H9 (cell line): ENCODE measurements around the gene SARNP. TPM values are rescaled to one million over a fixed set of nuclear protein-coding genes. Genes with fewer than 3 reads are reported as not detected.

Source experiments
- DNase-seq: peaks from one replicate; pipeline ENCODE4 v3.0.0-alpha.2; 2017
- H2AFZ ChIP-seq: one replicate; pipeline ENCODE4 v1.6.1; 2013; ENCODE audit warnings: mild to moderate bottlenecking, low read length, control low read depth, moderate library complexity
- H2AK5ac ChIP-seq: 2 replicates; pipeline ENCODE4 v1.6.1; 2013; ENCODE audit warnings: low read length, control low read depth, mixed read lengths; ENCODE audit not compliant: insufficient read length
- H2BK120ac ChIP-seq: one replicate; pipeline ENCODE4 v1.6.1; 2013; ENCODE audit warnings: low read depth, mild to moderate bottlenecking, low read length, control low read depth, inconsistent platforms; ENCODE audit not compliant: poor library complexity, severe bottlenecking
- H2BK12ac ChIP-seq: 2 replicates; pipeline ENCODE4 v1.6.1; 2013; ENCODE audit warnings: low read length, control low read depth, mixed read lengths, low read depth; ENCODE audit not compliant: insufficient read length
- H2BK15ac ChIP-seq: 2 replicates; pipeline ENCODE4 v1.6.1; 2013; ENCODE audit warnings: low read depth, low read length, control low read depth
- H2BK20ac ChIP-seq: one replicate; pipeline ENCODE4 v1.6.1; 2013; ENCODE audit warnings: low read depth, mild to moderate bottlenecking, low read length, control low read depth, inconsistent platforms; ENCODE audit not compliant: poor library complexity, severe bottlenecking
- H2BK5ac ChIP-seq: 2 replicates; pipeline ENCODE4 v1.6.1; 2013; ENCODE audit warnings: low read length, control low read depth, mixed read lengths; ENCODE audit not compliant: insufficient read length
- H3K14ac ChIP-seq: 2 replicates; pipeline ENCODE4 v1.6.1; 2013; ENCODE audit warnings: low read length, control low read depth; ENCODE audit not compliant: insufficient read depth
- H3K18ac ChIP-seq: 2 replicates; pipeline ENCODE4 v1.6.1; 2013; ENCODE audit warnings: low read depth, mild to moderate bottlenecking, mixed read lengths, low read length, control low read depth; ENCODE audit not compliant: insufficient read length
- H3K23ac ChIP-seq: 2 replicates; pipeline ENCODE4 v1.6.1; 2013; ENCODE audit warnings: low read length, control low read depth, mixed read lengths, low read depth; ENCODE audit not compliant: insufficient read length
- H3K23me2 ChIP-seq: 2 replicates; pipeline ENCODE4 v1.6.1; 2013; ENCODE audit warnings: low read depth, mild to moderate bottlenecking, mixed read lengths, low read length, control low read depth; ENCODE audit not compliant: insufficient read length, poor library complexity, severe bottlenecking
- H3K27ac ChIP-seq: 2 replicates; pipeline ENCODE4 v1.5.1; 2013; ENCODE audit warnings: low read length, control low read depth, mixed read lengths, low read depth; ENCODE audit not compliant: insufficient read length
- H3K27me3 ChIP-seq: 2 replicates; pipeline ENCODE4 v1.6.1; 2013; ENCODE audit warnings: low read length, control low read depth, inconsistent platforms; ENCODE audit not compliant: insufficient read depth
- H3K4ac ChIP-seq: 2 replicates; pipeline ENCODE4 v1.6.1; 2013; ENCODE audit warnings: low read depth, mild to moderate bottlenecking, control low read depth, inconsistent platforms, low read length, moderate library complexity
- H3K4me1 ChIP-seq: 2 replicates; pipeline ENCODE4 v1.6.1; 2013; ENCODE audit warnings: low read length, control low read depth, inconsistent platforms; ENCODE audit not compliant: insufficient read depth
- H3K4me2 ChIP-seq: 2 replicates; pipeline ENCODE4 v1.6.1; 2013; ENCODE audit warnings: low read length, control low read depth, mixed read lengths; ENCODE audit not compliant: insufficient read length, insufficient read depth
- H3K56ac ChIP-seq: 2 replicates; pipeline ENCODE4 v1.6.1; 2013; ENCODE audit warnings: low read depth, mild to moderate bottlenecking, mixed read lengths, low read length, control low read depth; ENCODE audit not compliant: insufficient read length
- H3K79me1 ChIP-seq: 2 replicates; pipeline ENCODE4 v1.6.1; 2013; ENCODE audit warnings: low read depth, mild to moderate bottlenecking, moderate library complexity, low read length, control low read depth, inconsistent platforms; ENCODE audit not compliant: insufficient read depth, poor library complexity, severe bottlenecking
- H3K79me2 ChIP-seq: 2 replicates; pipeline ENCODE4 v1.6.1; 2013; ENCODE audit warnings: low read length, control low read depth, inconsistent platforms; ENCODE audit not compliant: insufficient read depth
- H3K9ac ChIP-seq: 2 replicates; pipeline ENCODE4 v1.6.1; 2013; ENCODE audit warnings: low read length, control low read depth, mixed read lengths; ENCODE audit not compliant: insufficient read length; ENCODE audit errors: extremely low read depth
- H3K9me3 ChIP-seq: one replicate; pipeline ENCODE4 v1.6.1; 2013; ENCODE audit warnings: low read depth, low read length, inconsistent platforms; ENCODE audit not compliant: control insufficient read depth
- H3T11ph ChIP-seq: one replicate; pipeline ENCODE4 v1.6.1; 2013; ENCODE audit warnings: mild to moderate bottlenecking, low read length, control low read depth, inconsistent platforms
- H4K20me1 ChIP-seq: one replicate; pipeline ENCODE4 v1.6.1; 2013; ENCODE audit not compliant: control insufficient read depth, insufficient read length, insufficient read depth
- H4K5ac ChIP-seq: 2 replicates; pipeline ENCODE4 v1.6.1; 2013; ENCODE audit warnings: low read depth, mild to moderate bottlenecking, mixed read lengths, low read length, control low read depth; ENCODE audit not compliant: insufficient read length
- H4K8ac ChIP-seq: replicated peaks from 2 replicates; pipeline ENCODE4 v1.6.1; 2013; ENCODE audit warnings: low read length, control low read depth, mixed read lengths, low read depth; ENCODE audit not compliant: insufficient read length
- H4K91ac ChIP-seq: 2 replicates; pipeline ENCODE4 v1.6.1; 2013; ENCODE audit warnings: low read depth, mild to moderate bottlenecking, moderate library complexity, mixed read lengths, low read length, control low read depth; ENCODE audit not compliant: insufficient read length
- H3K27ac Mint-ChIP-seq, 3 experiments: 2 replicates in 2 of 3; 3 replicates in 1 of 3; pipeline ENCODE4 v1.8.0; 2020 to 2021; ENCODE audit warnings: mixed read lengths in 3 of 3, mild to moderate bottlenecking in 1 of 3, moderate library complexity in 1 of 3
- H3K27me3 Mint-ChIP-seq: 2 replicates; pipeline ENCODE4 v1.8.0; 2021; ENCODE audit warnings: low read depth, mild to moderate bottlenecking, moderate library complexity, mixed read lengths
- H3K36me3 Mint-ChIP-seq, 3 experiments: 2 replicates in 2 of 3; 3 replicates in 1 of 3; pipeline ENCODE4 v1.8.0; 2020 to 2021; ENCODE audit warnings: low read depth in 3 of 3, mixed read lengths in 3 of 3; ENCODE audit not compliant: insufficient read depth in 1 of 3
- H3K4me1 Mint-ChIP-seq, 2 experiments: 2 replicates each; pipeline ENCODE4 v1.8.0; 2020; ENCODE audit warnings: mixed read lengths in 2 of 2
- H3K4me3 Mint-ChIP-seq, 2 experiments: 2 replicates in 1 of 2; 3 replicates in 1 of 2; pipeline ENCODE4 v1.8.0; 2020 to 2021; ENCODE audit warnings: mild to moderate bottlenecking in 2 of 2, mixed read lengths in 2 of 2, moderate library complexity in 1 of 2
- H3K9me3 Mint-ChIP-seq, 2 experiments: 2 replicates in 1 of 2; 3 replicates in 1 of 2; pipeline ENCODE4 v1.8.0; 2020; ENCODE audit warnings: mild to moderate bottlenecking in 2 of 2, mixed read lengths in 2 of 2, moderate library complexity in 1 of 2
- CTCF ChIP-seq: fragments of 200-600 bp; sonication (generic); conservative IDR thresholded peaks from 3 replicates; pipeline ENCODE4 v1.8.0; 2021; ENCODE audit warnings: antibody characterized with exemption, mild to moderate bottlenecking
- WGBS: extraction: QIAGEN DNeasy Blood & Tissue Kit; methylation state at CpG from one replicate; pipeline ENCODE4 v1.1.7; 2013; ENCODE audit warnings: missing lambda C conversion rate, low lambda C conversion rate, mixed read lengths; ENCODE audit not compliant: insufficient read length; ENCODE audit errors: extremely low coverage; 5-methylcytosine and 5-hydroxymethylcytosine counted together
- total RNA-seq: library from RNA; stranded (reverse); gene quantifications from 2 replicates; pipeline ENCODE4 v1.2.1, GENCODE V29; 2021

SARNP gene
- total RNA-seq, 1 experiment from 2014 or later, result 127 TPM

DNA sequence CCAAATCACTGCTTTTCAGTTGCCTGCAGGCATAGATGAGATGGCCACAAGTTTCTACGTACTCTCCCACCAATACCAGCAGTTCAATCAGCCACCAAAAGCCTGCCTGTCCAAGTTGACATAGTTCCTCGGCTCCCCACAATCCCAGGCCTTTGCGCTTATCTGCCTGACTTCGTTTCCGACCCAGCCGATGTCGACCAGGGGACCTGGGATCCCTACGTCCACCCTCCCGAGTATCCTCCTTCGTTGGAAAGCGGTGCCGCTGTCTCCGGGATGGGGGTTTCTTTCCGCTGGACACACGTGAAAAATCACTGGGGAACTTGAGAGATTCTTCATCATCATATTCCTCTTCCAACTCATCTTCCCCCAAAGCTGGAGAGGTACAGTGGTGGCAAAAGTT lies 10.3 kb upstream of the SARNP start:
- H3K79me2 ChIP-seq, result no peaks in the 10 kb centered on the region; the same call in 1 of the 2 replicates
- TF ChIP-seq CTCF, result no peak
- no peak overlapping the region for H3K18ac ChIP-seq
- no peak overlapping the region for H3K27ac ChIP-seq
- H2BK120ac ChIP-seq, result no peak overlapping the region
- H3K4me1 ChIP-seq, result no peaks in the 10 kb centered on the region
- H3K27me3 ChIP-seq, result no peaks in the 10 kb centered on the region
- WGBS, result no CpG with 5 or more reads among the region's 15 CpGs
- peaks cover 13 to 26% (median 22%) of the 10 kb centered on the region in 3 experiments; a peak in 6 of 7 replicates for H3K36me3 Mint-ChIP-seq
- H3K27me3 Mint-ChIP-seq, result no peaks in the 10 kb centered on the region
- no peak overlapping the region for H3K9ac ChIP-seq
- no peak overlapping the region for H4K91ac ChIP-seq
- no peak overlapping the region for H3K56ac ChIP-seq
- no peaks in the 10 kb centered on the region for H3K9me3 ChIP-seq
- peaks cover 38 to 44% of the 10 kb centered on the region in 2 experiments for H3K4me1 Mint-ChIP-seq
- peak overlapping the region; percentile 38 to 91 (median 46); a peak in 5 of 7 replicates for H3K27ac Mint-ChIP-seq
- H2BK15ac ChIP-seq, result no peak overlapping the region
- no peak overlapping the region for H2BK5ac ChIP-seq
- no peak overlapping the region for H2BK12ac ChIP-seq
- H2BK20ac ChIP-seq, result no peak overlapping the region
- H3K4ac ChIP-seq, result no peak overlapping the region
- no peak overlapping the region for H4K5ac ChIP-seq
- H3K23ac ChIP-seq, result no peak overlapping the region
- H2AFZ ChIP-seq, result no peak overlapping the region
- peak overlapping the region; percentile 98 to 100 for H3K4me3 Mint-ChIP-seq
- no peaks in the 10 kb centered on the region; a peak in 1 of 5 replicates for H3K9me3 Mint-ChIP-seq
- no peak for DNase-seq
- H3K79me1 ChIP-seq, result no peaks in the 10 kb centered on the region
- no peak overlapping the region for H2AK5ac ChIP-seq
- no peak overlapping the region for H3T11ph ChIP-seq
- H3K23me2 ChIP-seq, result peaks cover 12% of the 10 kb centered on the region
- H3K14ac ChIP-seq, result no peak overlapping the region
- H4K8ac ChIP-seq, result no peak overlapping the region
- no peak overlapping the region for H3K4me2 ChIP-seq
- H4K20me1 ChIP-seq, result no peaks in the 10 kb centered on the region
